ENCODE results near the gene SAP30BP.

SAP30BP gene

GRCh38 chr17:75626496-75627038 lies 40.6 kb upstream of the SAP30BP start:
- Mint-ChIP-seq H3K36me3 (ENCODE audit: low read depth) (no peaks in the 10 kb centered on the region), H3K4me1 (peaks cover 10% of the 10 kb centered on the region), H3K27ac (no peak overlapping the region), H3K4me3 (no peak overlapping the region), H3K9me3 (no peaks in the 10 kb centered on the region), H3K27me3 (ENCODE audit: low read depth) (no peaks in the 10 kb centered on the region)
- no peak for TF ChIP-seq CTCF (IDR thresholded peaks at IDR 0.05; ENCODE audit: unreplicated experiment in 3 of 3)

DNA sequence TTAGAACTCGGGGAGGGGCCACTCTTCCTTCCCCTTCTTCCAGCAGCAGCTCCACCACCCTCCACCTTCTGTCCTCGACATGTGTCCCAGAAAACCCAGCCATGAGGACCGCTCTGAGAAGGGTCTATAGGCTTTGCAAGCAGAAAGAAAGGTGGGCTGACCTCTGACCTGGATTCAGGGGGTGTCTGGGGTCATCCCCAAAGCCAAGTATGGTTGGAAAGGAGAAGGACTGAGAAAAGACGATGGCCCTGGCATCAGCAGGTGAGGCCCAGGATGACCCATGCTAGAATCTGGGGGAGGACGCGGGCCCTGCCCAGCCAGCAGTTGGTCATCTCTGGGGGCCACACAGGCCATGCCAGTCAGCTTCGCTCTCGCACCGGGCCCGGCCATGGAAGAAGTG lies 40.0 kb upstream of the SAP30BP start:
- Mint-ChIP-seq H3K9me3 (no peaks in the 10 kb centered on the region), H3K36me3 (ENCODE audit: low read depth) (no peaks in the 10 kb centered on the region), H3K4me3 (no peak overlapping the region), H3K27me3 (ENCODE audit: low read depth) (no peaks in the 10 kb centered on the region), H3K4me1 (peaks cover 7% of the 10 kb centered on the region), H3K27ac (no peak overlapping the region)
- no peak for TF ChIP-seq CTCF (IDR thresholded peaks at IDR 0.05; ENCODE audit: unreplicated experiment in 3 of 3)

DNA sequence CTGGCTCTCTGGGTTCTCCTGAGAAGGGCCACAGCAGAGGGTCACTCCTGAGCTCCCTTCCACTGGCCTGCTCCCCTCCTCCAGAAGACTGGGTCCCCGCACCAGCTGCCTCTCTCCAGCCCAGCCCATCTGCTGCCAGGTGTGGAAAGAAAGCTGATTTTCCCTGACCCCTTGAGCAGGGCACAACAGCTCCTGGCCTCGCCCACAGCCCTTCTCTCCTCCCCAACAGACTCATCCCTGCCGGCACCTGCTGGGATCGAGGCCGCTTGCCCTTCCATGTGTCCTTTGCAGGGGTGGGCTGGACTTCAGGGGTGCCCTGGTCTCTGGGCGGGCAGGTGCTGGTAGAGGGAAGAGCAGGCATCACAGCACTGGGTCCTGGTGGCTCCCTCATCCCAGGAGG lies 38.7 kb upstream of the SAP30BP start:
- H3K27ac Mint-ChIP-seq = no peak overlapping the region
- no peak for TF ChIP-seq CTCF (IDR thresholded peaks at IDR 0.05; ENCODE audit: unreplicated experiment in 3 of 3)
- no peaks in the 10 kb centered on the region for H3K9me3 Mint-ChIP-seq
- H3K4me1 Mint-ChIP-seq = peaks cover 8% of the 10 kb centered on the region
- H3K4me3 Mint-ChIP-seq = no peak overlapping the region
- H3K27me3 Mint-ChIP-seq (ENCODE audit: low read depth) = no peaks in the 10 kb centered on the region
- no peaks in the 10 kb centered on the region for H3K36me3 Mint-ChIP-seq (ENCODE audit: low read depth)

DNA sequence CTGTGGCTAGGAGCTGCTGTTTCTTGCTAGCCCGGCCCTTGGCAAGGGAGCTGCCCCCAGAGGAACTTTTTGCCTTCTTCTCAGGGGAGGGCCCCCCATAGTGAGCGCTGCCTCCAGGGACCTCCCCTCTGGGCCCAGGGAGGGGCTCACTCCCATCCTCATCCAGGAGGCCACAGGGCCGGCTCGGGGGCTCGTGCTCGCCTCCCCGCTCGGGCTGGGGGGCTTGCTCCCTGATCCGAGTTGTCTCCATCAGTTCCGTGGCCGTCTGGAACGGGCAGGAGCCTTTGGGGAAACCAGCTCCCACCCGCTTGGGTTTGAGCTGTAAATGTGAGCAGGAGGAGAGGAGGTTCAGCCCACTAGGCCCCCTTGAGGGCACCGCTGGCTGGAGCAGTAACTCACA lies 38.0 kb upstream of the SAP30BP start:
- no peak for TF ChIP-seq CTCF (IDR thresholded peaks at IDR 0.05; ENCODE audit: unreplicated experiment in 3 of 3)
- H3K4me3 Mint-ChIP-seq = no peak overlapping the region
- H3K27ac Mint-ChIP-seq = no peak overlapping the region
- H3K27me3 Mint-ChIP-seq (ENCODE audit: low read depth) = no peaks in the 10 kb centered on the region
- no peaks in the 10 kb centered on the region for H3K36me3 Mint-ChIP-seq (ENCODE audit: low read depth)
- peaks cover 15% of the 10 kb centered on the region for H3K4me1 Mint-ChIP-seq
- H3K9me3 Mint-ChIP-seq = no peaks in the 10 kb centered on the region

GRCh38 chr17:75630071-75630917 lies 36.8 kb upstream of the SAP30BP start:
- Mint-ChIP-seq H3K36me3 (ENCODE audit: low read depth) (no peaks in the 10 kb centered on the region), H3K4me1 (peaks cover 15% of the 10 kb centered on the region), H3K27ac (no peak overlapping the region), H3K27me3 (ENCODE audit: low read depth) (no peaks in the 10 kb centered on the region), H3K9me3 (no peaks in the 10 kb centered on the region), H3K4me3 (no peak overlapping the region)
- no peak for TF ChIP-seq CTCF (IDR thresholded peaks at IDR 0.05; ENCODE audit: unreplicated experiment in 3 of 3)

DNA sequence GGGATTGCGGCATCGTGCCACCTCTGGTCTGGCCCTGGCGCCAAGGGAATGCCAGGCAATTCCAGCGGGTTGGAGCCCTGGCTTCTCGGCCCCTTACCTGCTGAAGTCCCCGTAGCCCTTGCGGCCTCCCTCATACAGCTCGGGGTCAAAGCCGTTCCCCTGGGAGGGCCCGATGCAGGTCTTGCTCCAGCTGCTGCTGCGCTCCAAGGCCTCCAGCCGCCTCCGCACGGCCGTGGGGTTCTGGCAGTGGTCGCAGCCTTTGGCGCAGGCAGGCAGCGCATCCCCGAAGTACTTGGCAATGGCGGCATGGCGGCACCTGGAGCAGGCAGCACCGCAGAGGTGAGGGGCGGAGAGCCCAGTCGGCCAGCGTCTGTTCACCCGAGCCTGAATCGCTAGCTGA lies 35.8 kb upstream of the SAP30BP start:
- no peak for TF ChIP-seq CTCF (IDR thresholded peaks at IDR 0.05; ENCODE audit: unreplicated experiment in 3 of 3)
- no peak overlapping the region for H3K27ac Mint-ChIP-seq
- peaks cover 15% of the 10 kb centered on the region for H3K4me1 Mint-ChIP-seq
- H3K9me3 Mint-ChIP-seq = no peaks in the 10 kb centered on the region
- no peak overlapping the region for H3K4me3 Mint-ChIP-seq
- no peaks in the 10 kb centered on the region for H3K36me3 Mint-ChIP-seq (ENCODE audit: low read depth)
- H3K27me3 Mint-ChIP-seq (ENCODE audit: low read depth) = no peaks in the 10 kb centered on the region

Measured in nephron (organoid).